Measurements from ENCODE around the gene CASP9.
A peak's percentile ranks its signal among the peaks of the same experiment; 100 is the strongest.
"Not testable (repeated sequence)": the region's sequence is repeated elsewhere in the genome, so short reads cannot be mapped to it uniquely, and the experiment has no call there.

Gene CASP9

DNA sequence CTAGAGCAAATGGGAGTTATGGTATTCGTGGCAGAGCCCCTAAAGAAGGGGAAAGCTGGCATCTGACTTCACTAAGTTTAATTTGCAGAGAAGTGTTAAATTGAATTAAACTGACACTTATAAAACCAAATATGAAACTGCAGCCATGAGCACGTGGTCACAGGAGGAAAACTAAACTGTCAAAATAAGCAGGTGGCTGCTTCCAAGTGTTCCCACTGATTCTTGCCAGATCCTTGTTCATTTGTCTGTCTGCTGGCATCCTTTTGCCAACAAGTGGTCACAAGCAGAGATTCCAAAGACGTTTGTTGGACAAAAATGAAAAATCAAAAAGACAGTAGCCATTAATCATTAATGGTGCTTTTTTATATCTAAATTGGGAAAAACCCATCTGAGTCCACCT is 54.7 kb downstream of the CASP9 start:
- TF ChIP-seq, protein P1, sequence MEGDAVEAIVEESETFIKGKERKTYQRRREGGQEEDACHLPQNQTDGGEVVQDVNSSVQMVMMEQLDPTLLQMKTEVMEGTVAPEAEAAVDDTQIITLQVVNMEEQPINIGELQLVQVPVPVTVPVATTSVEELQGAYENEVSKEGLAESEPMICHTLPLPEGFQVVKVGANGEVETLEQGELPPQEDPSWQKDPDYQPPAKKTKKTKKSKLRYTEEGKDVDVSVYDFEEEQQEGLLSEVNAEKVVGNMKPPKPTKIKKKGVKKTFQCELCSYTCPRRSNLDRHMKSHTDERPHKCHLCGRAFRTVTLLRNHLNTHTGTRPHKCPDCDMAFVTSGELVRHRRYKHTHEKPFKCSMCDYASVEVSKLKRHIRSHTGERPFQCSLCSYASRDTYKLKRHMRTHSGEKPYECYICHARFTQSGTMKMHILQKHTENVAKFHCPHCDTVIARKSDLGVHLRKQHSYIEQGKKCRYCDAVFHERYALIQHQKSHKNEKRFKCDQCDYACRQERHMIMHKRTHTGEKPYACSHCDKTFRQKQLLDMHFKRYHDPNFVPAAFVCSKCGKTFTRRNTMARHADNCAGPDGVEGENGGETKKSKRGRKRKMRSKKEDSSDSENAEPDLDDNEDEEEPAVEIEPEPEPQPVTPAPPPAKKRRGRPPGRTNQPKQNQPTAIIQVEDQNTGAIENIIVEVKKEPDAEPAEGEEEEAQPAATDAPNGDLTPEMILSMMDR (conservative IDR thresholded peaks at IDR 0.05; ENCODE audit: low read length): no peak
- no peak overlapping the region for H3K4me3 ChIP-seq (ENCODE audit: low read length)
- DNase-seq (ENCODE audit: low read depth): no peak

DNA sequence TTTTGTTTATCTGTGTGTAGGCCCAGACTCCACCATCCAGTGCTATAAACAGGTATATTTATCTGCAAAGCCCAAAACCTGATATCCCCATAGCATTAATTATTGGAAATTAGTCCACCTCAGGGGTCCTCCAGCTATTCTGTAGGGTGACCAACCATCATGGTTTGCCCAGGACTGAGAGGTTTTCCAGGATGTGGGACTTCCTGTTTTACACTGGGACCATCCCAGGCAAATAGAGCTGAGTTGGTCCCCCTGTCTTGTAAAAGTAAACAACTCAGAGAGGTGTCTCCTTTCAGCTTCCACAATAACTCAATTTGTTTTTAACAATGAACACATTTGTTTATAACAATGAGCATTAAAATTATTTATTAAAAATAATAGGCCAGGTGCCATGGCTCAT is 55.9 kb downstream of the CASP9 start:
- H3K4me3 ChIP-seq (ENCODE audit: low read length): no peak overlapping the region
- TF ChIP-seq, protein P1 (conservative IDR thresholded peaks at IDR 0.05; ENCODE audit: low read length): no peak
- no peak for DNase-seq (ENCODE audit: low read depth)

DNA sequence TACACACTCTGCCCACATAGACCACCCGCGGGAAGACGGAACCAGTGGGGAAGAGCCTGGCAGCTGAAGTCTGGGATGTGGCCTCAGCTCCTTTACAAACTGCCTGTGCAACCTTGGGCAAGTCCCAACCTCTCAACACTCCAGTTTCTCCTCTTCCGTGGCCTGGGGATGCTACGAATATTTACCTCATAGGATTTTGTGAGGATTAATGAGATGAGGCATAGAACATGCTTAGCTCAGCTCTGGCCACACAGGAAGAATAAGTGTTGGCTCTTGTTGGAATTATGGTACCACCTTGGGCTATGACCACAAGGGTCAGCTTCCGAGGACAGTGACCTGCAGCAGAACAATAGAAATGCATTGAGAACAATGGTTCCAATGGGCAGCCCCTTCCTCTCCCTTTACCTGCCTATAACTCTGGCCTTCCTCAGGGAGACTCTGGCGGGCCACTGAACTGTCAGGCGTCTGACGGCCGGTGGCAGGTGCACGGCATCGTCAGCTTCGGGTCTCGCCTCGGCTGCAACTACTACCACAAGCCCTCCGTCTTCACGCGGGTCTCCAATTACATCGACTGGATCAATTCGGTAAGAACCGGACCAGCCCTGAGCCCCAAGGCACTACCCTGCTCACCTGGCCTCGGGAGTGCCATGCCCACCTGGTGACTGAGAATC is 56.9 kb downstream of the CASP9 start:
- DNase-seq (ENCODE audit: low read depth); H3K4me3 ChIP-seq (ENCODE audit: low read length): not testable (repeated sequence)

DNA sequence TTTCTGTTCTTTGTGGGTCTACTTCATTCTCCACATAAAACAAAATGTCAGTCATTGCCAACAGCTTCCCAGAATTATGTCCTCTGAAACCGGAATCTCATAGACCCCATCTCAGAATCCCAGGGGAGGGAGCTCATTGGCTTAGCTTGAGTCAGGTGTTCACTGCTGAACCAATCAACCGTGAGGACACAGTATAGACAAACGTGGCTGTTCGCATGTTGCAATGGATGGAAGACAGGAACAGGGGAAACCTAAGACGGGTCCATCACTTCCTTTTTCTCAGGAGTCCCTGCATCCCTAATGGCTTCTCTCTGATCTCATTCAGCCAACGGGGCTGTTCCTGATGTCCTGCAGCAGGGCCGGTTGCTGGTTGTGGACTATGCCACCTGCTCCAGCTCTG is 58.3 kb downstream of the CASP9 start:
- TF ChIP-seq, protein P1 (conservative IDR thresholded peaks at IDR 0.05; ENCODE audit: low read length): no peak
- H3K4me3 ChIP-seq (ENCODE audit: low read length): no peak overlapping the region
- no peak for DNase-seq (ENCODE audit: low read depth)

DNA sequence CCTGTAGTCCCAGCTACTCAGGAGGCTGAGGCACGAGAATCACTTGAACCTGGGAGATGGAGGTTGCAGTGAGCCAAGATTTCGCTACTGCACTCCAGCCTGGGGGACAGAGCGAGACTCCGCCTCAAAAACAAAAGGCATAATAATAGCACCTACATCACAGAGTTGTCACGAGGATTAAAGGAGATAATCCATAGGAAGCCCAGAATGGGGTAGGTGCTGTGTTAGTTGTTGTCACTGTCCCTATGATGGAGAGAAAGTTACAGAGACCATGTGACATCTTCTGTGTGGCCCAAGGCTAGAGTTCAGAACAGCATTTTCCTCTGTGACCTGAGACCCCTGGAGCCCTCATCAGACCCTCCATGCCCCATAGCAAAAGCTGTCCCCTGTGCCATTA is 60.1 kb downstream of the CASP9 start:
- DNase-seq (ENCODE audit: low read depth); H3K4me3 ChIP-seq (ENCODE audit: low read length): not testable (repeated sequence)

DNA sequence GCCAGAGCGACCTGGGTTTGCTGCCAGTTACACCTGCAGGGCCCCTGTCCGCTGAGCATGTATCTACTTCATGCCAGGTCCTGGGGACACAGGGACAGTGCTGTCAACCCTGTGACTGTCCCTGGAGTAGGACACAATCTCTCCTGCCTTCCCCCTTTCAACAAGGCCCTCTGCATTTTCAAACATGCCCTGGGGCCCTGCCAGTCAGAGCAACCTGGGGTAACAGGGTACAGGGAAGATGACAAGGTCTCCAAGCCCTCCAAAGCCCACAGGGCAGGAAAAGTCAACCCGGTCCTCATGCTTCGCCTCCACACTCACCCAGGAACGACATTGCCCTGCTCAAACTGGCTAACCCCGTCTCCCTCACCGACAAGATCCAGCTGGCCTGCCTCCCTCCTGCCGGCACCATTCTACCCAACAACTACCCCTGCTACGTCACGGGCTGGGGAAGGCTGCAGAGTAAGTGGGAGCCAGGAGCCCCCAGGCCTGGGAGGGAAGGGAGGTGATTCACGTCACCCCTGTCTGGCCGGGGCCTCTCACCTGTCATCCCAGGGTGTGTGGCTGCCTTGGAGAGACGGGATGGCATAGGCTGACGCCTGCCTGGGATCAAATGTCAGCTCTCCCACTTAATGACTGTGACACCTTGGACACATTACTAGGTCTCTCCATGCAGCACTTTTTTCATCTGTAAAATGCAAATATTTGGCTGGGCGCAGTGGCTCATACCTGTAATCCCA is 60.8 kb downstream of the CASP9 start:
- not testable (repeated sequence) for DNase-seq (ENCODE audit: low read depth); H3K4me3 ChIP-seq (ENCODE audit: low read length)

DNA sequence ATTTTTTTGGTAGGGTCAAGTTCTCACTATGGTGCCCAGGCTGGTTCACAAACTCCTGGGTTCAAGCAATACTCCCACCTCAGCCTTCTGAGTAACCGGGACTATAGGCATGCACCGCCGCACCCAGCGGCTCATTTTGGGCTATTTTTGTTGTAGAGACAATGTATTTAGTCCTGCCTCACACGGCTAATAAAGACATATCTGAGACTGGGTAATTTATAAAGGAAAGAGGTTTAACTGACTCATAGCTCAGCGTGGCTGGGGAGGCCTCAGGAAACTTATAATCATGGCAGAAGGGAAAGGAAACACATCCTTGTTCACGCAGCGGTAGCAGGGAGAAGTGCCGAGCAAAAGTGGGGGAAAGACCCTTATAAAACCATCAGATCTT is 63.3 kb downstream of the CASP9 start:
- DNase-seq (ENCODE audit: low read depth): no peak
- no peak overlapping the region for H3K4me3 ChIP-seq (ENCODE audit: low read length)
- TF ChIP-seq, protein P1 (conservative IDR thresholded peaks at IDR 0.05; ENCODE audit: low read length): no peak

DNA sequence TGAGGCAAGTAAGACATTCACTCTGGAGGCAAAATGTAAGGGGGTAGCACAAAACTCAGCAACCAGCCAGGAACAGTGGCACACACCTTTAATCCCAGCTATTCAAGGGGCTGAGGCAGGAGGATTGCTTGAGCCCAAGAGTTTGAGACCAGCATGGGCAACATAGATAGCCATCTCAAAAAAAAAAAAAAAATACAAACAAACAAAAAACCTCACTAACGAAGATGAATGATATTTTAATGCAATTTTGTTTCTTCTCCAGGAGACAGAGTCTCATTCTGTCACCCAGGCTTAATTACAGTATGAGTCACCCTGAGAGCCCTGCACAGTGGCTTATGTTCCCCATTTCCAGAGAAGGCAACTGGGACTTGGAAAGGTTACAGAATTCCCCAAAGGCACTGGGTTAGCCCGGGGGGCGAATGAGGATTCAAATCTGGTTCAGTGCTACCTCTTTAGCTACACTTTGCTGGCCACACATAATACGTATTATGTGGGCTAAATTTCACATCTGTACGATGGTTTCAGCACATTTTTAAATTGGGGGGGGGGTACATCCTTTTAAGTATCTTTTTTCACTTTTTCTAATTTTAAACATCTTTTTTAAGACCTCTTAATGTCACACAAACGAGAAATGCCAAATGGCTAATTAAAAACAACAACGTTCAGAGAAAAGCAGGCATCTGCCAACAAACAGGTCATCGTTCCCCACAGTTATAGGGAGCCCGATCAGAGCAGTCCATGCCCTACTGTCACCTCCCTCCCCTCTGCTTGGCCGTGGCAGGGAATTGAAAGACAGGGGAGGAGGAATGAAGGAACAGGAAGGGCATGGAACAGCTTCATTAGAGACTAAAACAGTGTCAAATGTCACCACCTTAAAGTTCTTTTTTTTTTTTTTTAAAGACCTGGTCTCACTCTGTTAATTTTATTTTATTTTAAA is 64.0 kb downstream of the CASP9 start:
- DNase-seq (ENCODE audit: low read depth): peak; percentile 4
- TF ChIP-seq, protein P1 (conservative IDR thresholded peaks at IDR 0.05; ENCODE audit: low read length): no peak
- no peak overlapping the region for H3K4me3 ChIP-seq (ENCODE audit: low read length)

DNA sequence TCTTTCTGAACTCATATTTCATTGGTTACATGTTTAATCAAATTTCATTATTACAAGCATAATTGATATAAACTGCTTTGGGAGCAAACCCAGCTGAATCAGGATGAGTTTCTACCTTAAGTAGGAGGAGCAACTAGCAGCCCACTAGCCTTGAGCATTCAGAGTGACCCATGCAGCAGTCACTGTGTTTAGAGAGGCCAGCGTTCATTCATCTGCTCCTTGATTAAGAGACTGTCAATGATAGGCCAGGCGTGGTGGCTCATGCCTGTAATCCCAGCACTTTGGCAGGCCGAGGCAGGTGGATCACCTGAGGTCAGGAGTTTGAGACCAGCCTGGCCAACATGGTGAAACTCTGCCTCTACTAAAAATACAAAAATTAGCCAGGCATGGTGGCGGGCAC is 65.6 kb downstream of the CASP9 start:
- H3K4me3 ChIP-seq (ENCODE audit: low read length); DNase-seq (ENCODE audit: low read depth): not testable (repeated sequence)

Data from AG10803 (cell line).